SJCRH30 (cell line): ENCODE data around the gene CFAP73. TPM values are rescaled to one million over a fixed set of nuclear protein-coding genes. Genes with fewer than 3 reads are reported as not detected.
"Not testable (repeated sequence)": the region's sequence is repeated elsewhere in the genome, so short reads cannot be mapped to it uniquely, and the experiment has no call there.

Experiments used
- DNase-seq, 2 experiments: peaks; one replicate each; pipeline ENCODE4 v3.0.0-alpha.2; 2015 to 2020
- H3K27ac ChIP-seq: fragments of 250-450 bp; sonication (Bioruptor Pico); 2 replicates; pipeline ENCODE4 v1.5.1; 2020; ENCODE audit warnings: mild to moderate bottlenecking, moderate library complexity
- H3K27me3 ChIP-seq: fragments of 250-450 bp; sonication (Bioruptor Pico); 2 replicates; pipeline ENCODE4 v1.5.1; 2020; ENCODE audit warnings: mild to moderate bottlenecking, moderate library complexity
- H3K36me3 ChIP-seq: fragments of 250-450 bp; sonication (Bioruptor Pico); 2 replicates; pipeline ENCODE4 v1.5.1; 2020; ENCODE audit warnings: mild to moderate bottlenecking, moderate library complexity
- H3K4me1 ChIP-seq: fragments of 250-450 bp; sonication (Bioruptor Pico); 2 replicates; pipeline ENCODE4 v1.5.1; 2020; ENCODE audit warnings: mild to moderate bottlenecking, moderate library complexity
- H3K4me3 ChIP-seq: fragments of 250-450 bp; sonication (Bioruptor Pico); 2 replicates; pipeline ENCODE4 v1.5.1; 2020; ENCODE audit warnings: mild to moderate bottlenecking, moderate library complexity
- H3K9me3 ChIP-seq: fragments of 250-450 bp; sonication (Bioruptor Pico); replicated peaks from 2 replicates; pipeline ENCODE4 v1.5.1; 2020; ENCODE audit warnings: mild to moderate bottlenecking, moderate library complexity
- total RNA-seq: library from RNA; depleted of rRNA; stranded (reverse); fragments of >200 nt; shearing (Covaris generic); gene quantifications from 2 replicates; pipeline ENCODE4 v1.2.3, GENCODE V29; 2014

Gene CFAP73
- total RNA-seq, 1 experiment from 2014 or later: not detected

GRCh38 chr12:113113397-113113796 lies 36.1 kb upstream of the CFAP73 start:
- H3K9me3 ChIP-seq: no peaks in the 10 kb centered on the region
- no peaks in the 10 kb centered on the region for H3K4me1 ChIP-seq
- H3K4me3 ChIP-seq: no peak overlapping the region
- H3K27me3 ChIP-seq: peaks cover 2% of the 10 kb centered on the region; the same call in 1 of the 2 replicates
- H3K36me3 ChIP-seq: no peaks in the 10 kb centered on the region
- no peak for DNase-seq
- no peak overlapping the region for H3K27ac ChIP-seq

GRCh38 chr12:113114447-113115178 lies 34.9 kb upstream of the CFAP73 start:
- no peaks in the 10 kb centered on the region for H3K9me3 ChIP-seq
- no peaks in the 10 kb centered on the region for H3K4me1 ChIP-seq
- H3K27me3 ChIP-seq: peaks cover 2% of the 10 kb centered on the region; the same call in 1 of the 2 replicates
- no peak overlapping the region for H3K27ac ChIP-seq
- no peak overlapping the region for H3K4me3 ChIP-seq
- no peaks in the 10 kb centered on the region for H3K36me3 ChIP-seq
- DNase-seq: no peak

- peaks cover 2% of the 10 kb centered on the region; the same call in 1 of the 2 replicates for H3K27me3 ChIP-seq
- DNase-seq: no peak
- no peaks in the 10 kb centered on the region for H3K9me3 ChIP-seq
- H3K27ac ChIP-seq: no peak overlapping the region
- no peaks in the 10 kb centered on the region for H3K4me1 ChIP-seq
- no peak overlapping the region for H3K4me3 ChIP-seq
- H3K36me3 ChIP-seq: no peaks in the 10 kb centered on the region
These were observed 33.9 kb upstream of the CFAP73 start for GRCh38 chr12:113115455-113116126.

GRCh38 chr12:113116875-113117274 lies 32.6 kb upstream of the CFAP73 start:
- no peak for DNase-seq
- Histone ChIP-seq H3K9me3 (no peaks in the 10 kb centered on the region), H3K27ac (no peak overlapping the region), H3K27me3 (peaks cover 2% of the 10 kb centered on the region; the same call in 1 of the 2 replicates), H3K4me1 (no peaks in the 10 kb centered on the region), H3K36me3 (no peaks in the 10 kb centered on the region), H3K4me3 (no peak overlapping the region)

GRCh38 chr12:113117684-113118083 lies 31.8 kb upstream of the CFAP73 start:
- not testable (repeated sequence) for H3K36me3 ChIP-seq, H3K27me3 ChIP-seq, H3K27ac ChIP-seq, H3K4me3 ChIP-seq, DNase-seq, H3K9me3 ChIP-seq, H3K4me1 ChIP-seq

- DNase-seq: no peak
- H3K4me1 ChIP-seq: no peaks in the 10 kb centered on the region
- H3K27ac ChIP-seq: no peak overlapping the region
- no peaks in the 10 kb centered on the region for H3K9me3 ChIP-seq
- peaks cover 2% of the 10 kb centered on the region; the same call in 1 of the 2 replicates for H3K27me3 ChIP-seq
- H3K36me3 ChIP-seq: no peaks in the 10 kb centered on the region
- H3K4me3 ChIP-seq: no peak overlapping the region
These were observed 31.4 kb upstream of the CFAP73 start for GRCh38 chr12:113118142-113118541.

- H3K27me3 ChIP-seq: peaks cover under 1% of the 10 kb centered on the region; the same call in 1 of the 2 replicates
- no peak overlapping the region for H3K4me3 ChIP-seq
- no peaks in the 10 kb centered on the region for H3K9me3 ChIP-seq
- H3K36me3 ChIP-seq: no peaks in the 10 kb centered on the region
- H3K27ac ChIP-seq: no peak overlapping the region
- DNase-seq: no peak
- H3K4me1 ChIP-seq: no peaks in the 10 kb centered on the region
These were observed 29.4 kb upstream of the CFAP73 start for GRCh38 chr12:113119980-113120669.

- Histone ChIP-seq H3K27ac (no peak overlapping the region), H3K9me3 (no peaks in the 10 kb centered on the region), H3K27me3 (no peaks in the 10 kb centered on the region), H3K4me3 (no peak overlapping the region), H3K36me3 (no peaks in the 10 kb centered on the region), H3K4me1 (no peaks in the 10 kb centered on the region)
- DNase-seq: no peak
These were observed 28.7 kb upstream of the CFAP73 start for GRCh38 chr12:113120670-113121370.

GRCh38 chr12:113127791-113128199 lies 21.7 kb upstream of the CFAP73 start:
- Histone ChIP-seq H3K4me1 (no peaks in the 10 kb centered on the region), H3K27ac (no peak overlapping the region), H3K27me3 (no peaks in the 10 kb centered on the region), H3K4me3 (no peak overlapping the region), H3K36me3 (no peaks in the 10 kb centered on the region), H3K9me3 (no peaks in the 10 kb centered on the region)
- no peak for DNase-seq

- peaks cover 4% of the 10 kb centered on the region for H3K4me1 ChIP-seq
- no peak overlapping the region for H3K4me3 ChIP-seq
- no peak overlapping the region for H3K27ac ChIP-seq
- no peaks in the 10 kb centered on the region for H3K36me3 ChIP-seq
- no peaks in the 10 kb centered on the region for H3K9me3 ChIP-seq
- H3K27me3 ChIP-seq: no peaks in the 10 kb centered on the region
- no peak for DNase-seq
These were observed 20.5 kb upstream of the CFAP73 start for GRCh38 chr12:113128802-113129663.

GRCh38 chr12:113129664-113130456 lies 19.7 kb upstream of the CFAP73 start:
- Histone ChIP-seq H3K27ac (no peak overlapping the region), H3K4me3 (no peak overlapping the region), H3K9me3 (no peaks in the 10 kb centered on the region), H3K27me3 (no peaks in the 10 kb centered on the region), H3K4me1 (peaks cover 9% of the 10 kb centered on the region), H3K36me3 (no peaks in the 10 kb centered on the region)
- DNase-seq: no peak

GRCh38 chr12:113130457-113131135 lies 18.9 kb upstream of the CFAP73 start:
- Histone ChIP-seq H3K36me3 (no peaks in the 10 kb centered on the region), H3K4me1 (peaks cover 9% of the 10 kb centered on the region), H3K9me3 (no peaks in the 10 kb centered on the region), H3K27ac (no peak overlapping the region), H3K4me3 (no peak overlapping the region), H3K27me3 (no peaks in the 10 kb centered on the region)
- no peak for DNase-seq

- Histone ChIP-seq H3K4me3 (no peak overlapping the region), H3K4me1 (peaks cover 9% of the 10 kb centered on the region), H3K27ac (no peak overlapping the region), H3K9me3 (no peaks in the 10 kb centered on the region), H3K36me3 (no peaks in the 10 kb centered on the region), H3K27me3 (no peaks in the 10 kb centered on the region)
- no peak for DNase-seq
These were observed 18.0 kb upstream of the CFAP73 start for GRCh38 chr12:113131556-113131955.
